Esophagus mucosa (tissue), 1 donor: Measurements from ENCODE around the gene RTN4RL1. TPM values are rescaled to one million over a fixed set of nuclear protein-coding genes. Genes with fewer than 3 reads are reported as not detected.

Experiments
- total RNA-seq: library from RNA; stranded (reverse); gene quantifications from one replicate; pipeline ENCODE4 v1.2.4, GENCODE V29; 2023
- donor health status: DM: yes; HTN: yes; CAD: no.

RTN4RL1 gene
- total RNA-seq, 1 donor from 2014 or later, result 1.2 TPM

Other genes starting within 250 kb of the RTN4RL1 start
- gene SMYD4, start 195.4 kb downstream of the RTN4RL1 start, total RNA-seq, result 5.7 TPM
- 87.5 TPM for gene RPA1, start 195.3 kb downstream of the RTN4RL1 start, total RNA-seq
- 29.1 TPM for gene DPH1, start 4.8 kb upstream of the RTN4RL1 start, total RNA-seq
- gene OVCA2, start 16.7 kb upstream of the RTN4RL1 start, total RNA-seq, result 32.3 TPM
- gene HIC1, start 29.8 kb upstream of the RTN4RL1 start, total RNA-seq, result 2.3 TPM